A204.1 (cell line): Measurements from ENCODE around the gene GSTT2B.
"Not testable (repeated sequence)": the region's sequence is repeated elsewhere in the genome, so short reads cannot be mapped to it uniquely, and the experiment has no call there.

ENCODE experiments used
- FAIRE-seq: peaks from 2 replicates; lab custom pipeline; 2012; peaks lifted over from hg19 to GRCh38; lab: Jason Lieb, UNC

Gene GSTT2B, protein sequence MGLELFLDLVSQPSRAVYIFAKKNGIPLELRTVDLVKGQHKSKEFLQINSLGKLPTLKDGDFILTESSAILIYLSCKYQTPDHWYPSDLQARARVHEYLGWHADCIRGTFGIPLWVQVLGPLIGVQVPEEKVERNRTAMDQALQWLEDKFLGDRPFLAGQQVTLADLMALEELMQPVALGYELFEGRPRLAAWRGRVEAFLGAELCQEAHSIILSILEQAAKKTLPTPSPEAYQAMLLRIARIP

GRCh38 chr22:23961084-23961771, at the start of gene GSTT2B:
Gene GSTT2B (minus strand): TSS chr22:23961195. CDS start chr22:23961131, 64 bp downstream.
- not testable (repeated sequence) for FAIRE-seq

DNA sequence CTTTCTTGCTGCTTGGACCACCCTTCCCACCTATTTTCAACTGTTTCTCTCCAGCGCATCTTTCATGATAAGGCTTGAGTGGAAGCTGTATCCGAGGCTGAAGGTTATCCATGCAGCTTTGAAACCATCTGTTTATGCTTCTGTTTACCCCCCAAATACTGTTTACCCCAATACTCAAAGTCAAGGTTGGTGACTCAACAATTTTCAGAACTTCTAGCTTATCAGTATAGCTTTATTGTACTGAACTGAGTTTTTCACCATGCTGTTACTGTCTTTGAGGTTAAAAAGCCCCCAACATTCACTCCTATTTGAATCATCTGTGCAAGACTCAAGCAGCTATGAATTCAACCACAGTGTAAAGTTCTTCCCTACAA, 49.0 kb upstream of the GSTT2B start:
- FAIRE-seq = no peak

DNA sequence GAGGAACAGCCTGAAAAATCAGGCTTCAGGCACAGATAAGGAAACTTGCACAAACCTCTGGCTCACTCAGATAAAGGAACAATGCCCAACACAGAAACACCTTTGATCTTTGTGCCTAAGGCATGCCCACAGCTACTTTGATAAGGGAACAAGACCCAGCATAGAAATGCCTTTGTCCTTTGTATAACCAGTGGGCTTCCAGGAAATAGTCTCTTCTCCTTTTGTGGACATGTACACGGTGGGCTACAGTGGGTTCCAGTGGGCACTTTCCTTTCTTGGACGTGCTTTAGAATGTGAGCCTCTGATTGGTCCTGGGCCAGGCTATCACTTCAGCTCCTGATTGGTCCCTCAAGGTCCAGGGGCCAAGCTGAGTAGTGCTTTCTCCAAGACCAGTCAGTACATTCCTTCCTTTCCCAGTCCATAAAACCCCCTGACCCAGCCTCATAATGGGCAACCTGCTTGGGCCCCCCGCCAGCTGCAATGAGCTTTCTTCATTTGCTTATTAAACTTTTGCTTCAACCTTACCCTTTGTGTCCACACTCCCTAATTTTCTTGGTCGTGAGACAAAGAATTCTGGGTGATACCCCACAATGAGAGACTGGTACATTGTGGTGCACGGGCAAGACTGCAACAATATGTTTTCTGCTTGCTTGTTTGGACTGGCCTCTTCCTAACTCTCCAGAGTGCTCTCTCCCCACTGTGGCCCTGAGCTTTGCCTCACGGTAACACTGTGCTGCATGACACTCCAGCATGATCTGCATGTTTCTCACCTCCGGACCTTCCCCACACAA, 48.4 kb upstream of the GSTT2B start:
- no peak for FAIRE-seq

- no peak for FAIRE-seq
Measured at GRCh38 chr22:24008381-24009226, 47.6 kb upstream of the GSTT2B start.

GRCh38 chr22:24008022-24008283, 47.0 kb upstream of the GSTT2B start:
- no peak for FAIRE-seq

GRCh38 chr22:24007253-24008021, 46.4 kb upstream of the GSTT2B start:
- FAIRE-seq = no peak

GRCh38 chr22:24006914-24007214, 45.9 kb upstream of the GSTT2B start:
- FAIRE-seq = no peak

- FAIRE-seq = no peak
Measured at GRCh38 chr22:24006207-24006913, 45.4 kb upstream of the GSTT2B start.

GRCh38 chr22:24005201-24005600, 44.2 kb upstream of the GSTT2B start, which contains the start of gene GSTT4:
Gene GSTT4 (minus strand): TSS chr22:24005453. CDS start chr22:24005356, 97 bp downstream.
- FAIRE-seq = no peak

DNA sequence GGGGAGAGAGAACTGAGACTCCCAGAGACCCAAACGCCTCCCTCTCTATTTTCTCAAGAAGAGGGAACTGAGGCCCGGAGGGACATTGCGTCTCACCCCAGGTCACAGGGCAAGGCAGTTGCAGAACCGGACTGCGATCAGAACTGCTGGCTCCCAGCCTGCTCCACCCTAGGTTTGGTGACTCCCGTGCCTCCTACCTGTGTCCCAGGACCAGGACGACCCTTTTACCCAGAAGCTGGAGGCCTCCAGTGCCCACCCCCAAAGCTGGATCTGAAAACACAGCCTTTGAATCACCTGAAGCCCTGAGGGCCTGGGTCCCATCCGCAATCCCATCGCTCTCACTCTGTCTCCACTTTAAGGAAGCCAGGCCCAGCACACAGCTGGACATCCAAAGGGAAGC, 42.9 kb upstream of the GSTT2B start:
- FAIRE-seq = no peak

GRCh38 chr22:24002851-24003250, 41.9 kb upstream of the GSTT2B start:
- no peak for FAIRE-seq

- FAIRE-seq = no peak
Measured at GRCh38 chr22:24002272-24002671, 41.3 kb upstream of the GSTT2B start.

- FAIRE-seq = no peak
Measured at GRCh38 chr22:24001314-24001713, 40.3 kb upstream of the GSTT2B start.

DNA sequence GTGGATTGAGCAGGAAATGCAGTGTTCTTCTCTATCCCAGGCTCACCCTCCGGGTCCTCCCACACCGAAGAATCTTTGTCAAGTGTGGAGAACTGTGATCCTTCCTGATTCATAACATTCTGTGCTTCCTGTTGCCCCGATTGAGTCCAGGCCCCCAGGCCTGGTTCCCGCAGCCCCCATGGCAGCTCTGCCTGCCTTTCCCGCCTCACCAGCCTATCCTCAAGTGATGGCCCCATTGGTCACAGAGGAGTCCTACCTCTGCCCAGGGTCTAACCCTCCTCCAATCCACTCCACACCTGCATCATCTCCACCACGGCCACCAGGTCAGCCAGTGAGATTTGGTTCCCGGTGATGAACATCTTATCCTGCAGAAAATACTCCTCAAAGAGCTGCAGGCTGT, 38.8 kb upstream of the GSTT2B start:
- FAIRE-seq = not testable (repeated sequence)

DNA sequence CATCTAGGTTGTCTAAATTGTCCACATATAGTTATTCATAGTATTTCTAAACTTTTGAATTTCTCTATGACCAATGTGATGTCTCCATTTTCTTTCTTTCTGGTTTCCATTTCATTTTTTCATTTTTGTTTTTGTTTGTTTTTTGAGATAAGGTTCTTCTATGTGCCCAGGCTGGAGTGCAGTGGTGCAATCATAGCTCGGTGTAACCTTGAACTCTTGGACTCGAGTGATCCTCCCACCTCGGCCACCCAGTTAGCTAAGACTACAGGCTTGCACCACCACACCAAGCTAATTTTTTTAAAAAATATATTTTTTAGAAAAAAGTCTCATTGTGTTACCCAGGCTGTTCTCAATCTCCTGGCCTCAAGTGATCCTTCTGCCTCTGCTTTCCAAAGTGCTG, 36.1 kb upstream of the GSTT2B start:
- FAIRE-seq = no peak

DNA sequence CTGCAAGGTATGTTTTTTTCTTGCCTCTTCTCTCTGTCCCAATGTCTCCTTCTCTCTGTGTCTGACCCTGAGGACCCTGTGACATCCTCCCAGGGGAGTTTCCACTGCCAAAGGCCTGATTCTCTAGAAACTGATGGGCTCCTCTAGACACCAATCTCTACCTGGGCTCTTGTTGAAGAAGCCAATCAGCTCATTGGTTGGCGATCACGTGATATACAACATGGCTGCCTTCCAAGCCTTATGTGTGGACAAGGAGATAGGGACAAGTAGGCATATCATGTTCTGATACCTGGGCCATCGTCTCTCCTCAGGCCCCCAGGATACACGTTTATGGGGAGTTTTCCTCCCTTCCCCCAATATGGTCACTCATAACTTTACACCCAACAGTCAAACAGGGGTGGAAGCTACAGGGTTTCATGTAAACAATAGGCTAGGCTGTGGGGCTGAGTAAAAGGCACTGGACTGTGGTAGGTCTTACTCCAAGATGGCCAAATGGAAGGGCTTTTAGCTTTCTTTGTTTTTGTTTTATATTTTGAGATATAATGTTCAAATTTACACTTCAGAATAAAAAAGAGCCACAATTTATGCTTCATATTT, 32.7 kb upstream of the GSTT2B start:
- FAIRE-seq = not testable (repeated sequence)

DNA sequence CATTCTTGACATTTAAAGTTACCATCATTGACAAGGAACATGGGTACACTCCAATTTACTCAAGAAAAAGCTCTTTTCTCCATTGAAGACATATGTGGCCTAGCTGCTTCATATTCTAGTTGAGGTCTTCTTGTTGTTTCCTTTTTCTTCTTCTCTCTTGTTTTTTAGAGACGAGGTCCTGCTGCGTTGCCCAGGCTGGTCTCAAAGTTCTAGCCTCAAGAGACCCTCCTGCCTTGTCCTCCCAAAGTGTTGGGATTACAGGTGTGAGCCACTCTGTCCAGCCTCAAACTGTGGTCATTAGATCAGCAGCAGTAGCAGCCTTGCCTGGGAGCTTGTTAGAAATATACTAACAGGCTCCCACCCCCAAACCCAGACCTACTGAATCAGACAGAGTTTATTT, 32.1 kb upstream of the GSTT2B start:
- FAIRE-seq = not testable (repeated sequence)

GRCh38 chr22:23989583-23990244, 28.7 kb upstream of the GSTT2B start:
- FAIRE-seq = not testable (repeated sequence)

DNA sequence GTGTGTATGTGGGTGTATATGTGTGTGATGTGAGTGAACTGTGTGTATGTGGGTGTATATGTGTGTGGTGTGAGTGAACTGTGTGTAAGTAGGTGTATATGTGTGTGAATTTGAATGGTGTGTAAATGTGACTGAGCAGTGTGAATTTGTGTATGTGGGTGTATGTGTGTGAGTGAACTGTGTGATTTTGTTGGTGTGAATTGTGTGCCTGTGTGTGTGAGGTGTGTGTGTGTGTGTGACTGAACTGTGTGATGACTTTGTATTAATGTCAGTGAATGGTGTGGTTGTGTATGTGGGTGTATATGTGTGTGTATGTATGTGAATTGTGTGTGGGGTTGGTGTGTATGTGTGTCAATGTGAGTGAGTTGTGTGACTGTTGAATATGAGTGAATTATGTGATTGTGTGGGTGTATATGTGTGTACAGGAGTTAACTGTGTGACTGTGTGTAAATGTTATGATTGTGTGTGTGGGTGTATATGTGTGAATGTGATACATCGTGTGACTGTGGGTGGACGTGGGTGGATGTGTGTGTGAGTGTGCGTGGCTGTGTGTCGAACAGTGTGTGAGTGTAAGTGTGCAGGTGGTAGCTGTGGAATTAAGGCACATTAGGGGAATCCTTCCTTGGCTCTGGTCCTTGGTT, 25.7 kb upstream of the GSTT2B start:
- not testable (repeated sequence) for FAIRE-seq

- not testable (repeated sequence) for FAIRE-seq
Measured at GRCh38 chr22:23986089-23986488, 25.1 kb upstream of the GSTT2B start.
